Measurements from ENCODE around the gene OPA1.

DNA sequence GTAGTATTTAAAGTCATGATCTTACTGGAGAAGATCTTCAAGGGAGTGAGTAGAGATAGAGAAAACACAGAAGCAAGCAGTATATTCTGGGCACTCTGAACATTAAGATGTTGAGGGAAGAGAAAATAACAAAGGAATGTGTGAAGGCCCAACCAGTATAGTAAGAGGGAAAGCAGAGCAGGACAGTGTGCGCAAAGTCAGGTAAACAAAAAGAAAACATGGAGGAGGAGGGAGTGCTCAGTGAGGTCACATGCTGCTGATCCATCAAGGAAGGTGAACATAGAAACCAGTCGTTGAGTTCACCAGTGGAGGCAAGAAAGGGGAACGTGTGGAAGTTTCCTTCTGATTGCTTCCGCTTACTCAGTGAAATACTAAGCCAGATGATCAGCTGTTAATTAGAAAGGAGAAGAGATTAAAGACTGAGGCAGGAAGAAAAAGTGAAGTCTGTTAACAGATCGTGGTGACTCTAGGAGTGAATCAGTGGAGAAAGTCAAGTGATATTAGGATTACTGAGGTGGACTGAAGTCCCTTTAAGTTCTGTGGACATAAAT, 47.2 kb downstream of the OPA1 start:
- no peak for TF ChIP-seq EP300 (IDR thresholded peaks at IDR 0.05)
- TF ChIP-seq, protein P1, sequence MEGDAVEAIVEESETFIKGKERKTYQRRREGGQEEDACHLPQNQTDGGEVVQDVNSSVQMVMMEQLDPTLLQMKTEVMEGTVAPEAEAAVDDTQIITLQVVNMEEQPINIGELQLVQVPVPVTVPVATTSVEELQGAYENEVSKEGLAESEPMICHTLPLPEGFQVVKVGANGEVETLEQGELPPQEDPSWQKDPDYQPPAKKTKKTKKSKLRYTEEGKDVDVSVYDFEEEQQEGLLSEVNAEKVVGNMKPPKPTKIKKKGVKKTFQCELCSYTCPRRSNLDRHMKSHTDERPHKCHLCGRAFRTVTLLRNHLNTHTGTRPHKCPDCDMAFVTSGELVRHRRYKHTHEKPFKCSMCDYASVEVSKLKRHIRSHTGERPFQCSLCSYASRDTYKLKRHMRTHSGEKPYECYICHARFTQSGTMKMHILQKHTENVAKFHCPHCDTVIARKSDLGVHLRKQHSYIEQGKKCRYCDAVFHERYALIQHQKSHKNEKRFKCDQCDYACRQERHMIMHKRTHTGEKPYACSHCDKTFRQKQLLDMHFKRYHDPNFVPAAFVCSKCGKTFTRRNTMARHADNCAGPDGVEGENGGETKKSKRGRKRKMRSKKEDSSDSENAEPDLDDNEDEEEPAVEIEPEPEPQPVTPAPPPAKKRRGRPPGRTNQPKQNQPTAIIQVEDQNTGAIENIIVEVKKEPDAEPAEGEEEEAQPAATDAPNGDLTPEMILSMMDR (IDR thresholded peaks at IDR 0.05): no peak
- no peak for TF ChIP-seq POLR2A (IDR thresholded peaks at IDR 0.05)
- no peak for TF ChIP-seq POLR2AphosphoS5 (IDR thresholded peaks at IDR 0.05)

Data from stomach (tissue), 4 donors.